GM12891 (cell line): ENCODE results near the gene C17orf78.

ENCODE experiments used
- POLR2A ChIP-seq: IDR thresholded peaks from 2 replicates; pipeline ENCODE4 v1.6.1; 2011; ENCODE audit warnings: low read depth, low read length, control low read depth
- POLR2AphosphoS5 ChIP-seq: IDR thresholded peaks from 2 replicates; pipeline ENCODE4 v1.6.1; 2011; ENCODE audit warnings: low read depth, low read length, control low read depth

- TF ChIP-seq POLR2A (no peak), POLR2AphosphoS5 (no peak)
Measured at GRCh38 chr17:37425268-37425667, 49.5 kb downstream of the C17orf78 start.
